GM23338 (cell line): Measurements from ENCODE around the gene ALKAL2.

Source experiments
- CREB1 ChIP-seq: fragments of 250-450 bp; sonication (Bioruptor Pico); IDR thresholded peaks from 2 replicates; pipeline ENCODE4 v1.5.0; 2020; ENCODE audit warnings: low read depth, mild to moderate bottlenecking, moderate library complexity
- EZH2 ChIP-seq: fragments of 200-600 bp; sonication (generic); IDR thresholded peaks from one replicate; pipeline ENCODE4 v1.8.0; 2017; ENCODE audit warnings: antibody characterized with exemption, mild to moderate bottlenecking, low read depth; ENCODE audit not compliant: unreplicated experiment
- POLR2AphosphoS5 ChIP-seq: IDR thresholded peaks from 2 replicates; pipeline ENCODE4 v1.6.1; 2016; ENCODE audit warnings: antibody characterized with exemption, low read depth
- ZNF114 ChIP-seq: fragments of 250-450 bp; sonication (Bioruptor Pico); IDR thresholded peaks from 2 replicates; pipeline ENCODE4 v1.5.0; 2020; ENCODE audit warnings: mild to moderate bottlenecking, moderate library complexity
- TF ChIP-seq, protein P1 (sequence below), 2 experiments: fragments of 200-600 bp in 1 of 2; sonication (generic) in 1 of 2; conservative IDR thresholded peaks; 2 replicates each; pipeline versions ENCODE4 v1.5.1 to v1.6.1; 2016 to 2017; ENCODE audit warnings: antibody characterized with exemption in 2 of 2, low read depth in 2 of 2, mild to moderate bottlenecking in 2 of 2, moderate library complexity in 1 of 2
- TF ChIP-seq, protein P2 (sequence below): IDR thresholded peaks from one replicate; pipeline ENCODE4 v1.6.1; 2018; ENCODE audit warnings: antibody characterized with exemption; ENCODE audit not compliant: unreplicated experiment

DNA sequence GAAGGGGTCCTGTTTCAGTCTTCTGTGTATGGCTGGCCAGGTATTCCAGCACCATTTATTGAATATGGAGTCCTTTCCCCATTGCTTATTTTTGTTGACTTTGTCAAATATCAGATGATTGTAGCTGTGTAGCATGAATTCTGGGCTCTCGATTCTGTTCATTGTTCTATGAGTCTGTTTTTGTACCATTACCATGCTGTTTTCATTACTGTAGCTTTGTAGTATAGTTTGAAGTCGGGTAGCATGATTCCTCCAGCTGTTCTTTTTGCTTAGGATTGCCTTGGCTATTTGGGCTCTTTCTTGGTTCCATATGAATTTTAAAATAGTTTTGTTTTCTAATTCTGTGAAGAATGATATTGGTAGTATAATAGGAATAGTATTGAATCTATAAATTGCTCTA, 30.0 kb downstream of the ALKAL2 start:
- no peak for TF ChIP-seq POLR2AphosphoS5
- TF ChIP-seq, protein P1, sequence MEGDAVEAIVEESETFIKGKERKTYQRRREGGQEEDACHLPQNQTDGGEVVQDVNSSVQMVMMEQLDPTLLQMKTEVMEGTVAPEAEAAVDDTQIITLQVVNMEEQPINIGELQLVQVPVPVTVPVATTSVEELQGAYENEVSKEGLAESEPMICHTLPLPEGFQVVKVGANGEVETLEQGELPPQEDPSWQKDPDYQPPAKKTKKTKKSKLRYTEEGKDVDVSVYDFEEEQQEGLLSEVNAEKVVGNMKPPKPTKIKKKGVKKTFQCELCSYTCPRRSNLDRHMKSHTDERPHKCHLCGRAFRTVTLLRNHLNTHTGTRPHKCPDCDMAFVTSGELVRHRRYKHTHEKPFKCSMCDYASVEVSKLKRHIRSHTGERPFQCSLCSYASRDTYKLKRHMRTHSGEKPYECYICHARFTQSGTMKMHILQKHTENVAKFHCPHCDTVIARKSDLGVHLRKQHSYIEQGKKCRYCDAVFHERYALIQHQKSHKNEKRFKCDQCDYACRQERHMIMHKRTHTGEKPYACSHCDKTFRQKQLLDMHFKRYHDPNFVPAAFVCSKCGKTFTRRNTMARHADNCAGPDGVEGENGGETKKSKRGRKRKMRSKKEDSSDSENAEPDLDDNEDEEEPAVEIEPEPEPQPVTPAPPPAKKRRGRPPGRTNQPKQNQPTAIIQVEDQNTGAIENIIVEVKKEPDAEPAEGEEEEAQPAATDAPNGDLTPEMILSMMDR (conservative IDR thresholded peaks at IDR 0.05; ENCODE audit: low read depth in 2 of 2): no peak
- TF ChIP-seq EZH2: no peak
- TF ChIP-seq CREB1: no peak
- no peak for TF ChIP-seq ZNF114
- TF ChIP-seq, protein P2, sequence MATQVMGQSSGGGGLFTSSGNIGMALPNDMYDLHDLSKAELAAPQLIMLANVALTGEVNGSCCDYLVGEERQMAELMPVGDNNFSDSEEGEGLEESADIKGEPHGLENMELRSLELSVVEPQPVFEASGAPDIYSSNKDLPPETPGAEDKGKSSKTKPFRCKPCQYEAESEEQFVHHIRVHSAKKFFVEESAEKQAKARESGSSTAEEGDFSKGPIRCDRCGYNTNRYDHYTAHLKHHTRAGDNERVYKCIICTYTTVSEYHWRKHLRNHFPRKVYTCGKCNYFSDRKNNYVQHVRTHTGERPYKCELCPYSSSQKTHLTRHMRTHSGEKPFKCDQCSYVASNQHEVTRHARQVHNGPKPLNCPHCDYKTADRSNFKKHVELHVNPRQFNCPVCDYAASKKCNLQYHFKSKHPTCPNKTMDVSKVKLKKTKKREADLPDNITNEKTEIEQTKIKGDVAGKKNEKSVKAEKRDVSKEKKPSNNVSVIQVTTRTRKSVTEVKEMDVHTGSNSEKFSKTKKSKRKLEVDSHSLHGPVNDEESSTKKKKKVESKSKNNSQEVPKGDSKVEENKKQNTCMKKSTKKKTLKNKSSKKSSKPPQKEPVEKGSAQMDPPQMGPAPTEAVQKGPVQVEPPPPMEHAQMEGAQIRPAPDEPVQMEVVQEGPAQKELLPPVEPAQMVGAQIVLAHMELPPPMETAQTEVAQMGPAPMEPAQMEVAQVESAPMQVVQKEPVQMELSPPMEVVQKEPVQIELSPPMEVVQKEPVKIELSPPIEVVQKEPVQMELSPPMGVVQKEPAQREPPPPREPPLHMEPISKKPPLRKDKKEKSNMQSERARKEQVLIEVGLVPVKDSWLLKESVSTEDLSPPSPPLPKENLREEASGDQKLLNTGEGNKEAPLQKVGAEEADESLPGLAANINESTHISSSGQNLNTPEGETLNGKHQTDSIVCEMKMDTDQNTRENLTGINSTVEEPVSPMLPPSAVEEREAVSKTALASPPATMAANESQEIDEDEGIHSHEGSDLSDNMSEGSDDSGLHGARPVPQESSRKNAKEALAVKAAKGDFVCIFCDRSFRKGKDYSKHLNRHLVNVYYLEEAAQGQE: no peak
